HG03175 (cell line): ENCODE data around the gene FSTL5.
"Not testable (repeated sequence)": the region's sequence is repeated elsewhere in the genome, so short reads cannot be mapped to it uniquely, and the experiment has no call there.

Source experiments
- ATAC-seq: cut with Tn5 transposase; IDR thresholded peaks from one replicate; pipeline ENCODE4 v1.9.1; 2021; ENCODE audit warnings: mild to moderate bottlenecking, moderate library complexity; ENCODE audit not compliant: unreplicated experiment

Gene FSTL5

GRCh38 chr4:162163892-162164759 is at the start of gene FSTL5:
Gene FSTL5, minus strand, starts transcription at chr4:162164000. Its CDS starts 52,604 bp downstream, at chr4:162111396.
- ATAC-seq = peak; percentile 91

DNA sequence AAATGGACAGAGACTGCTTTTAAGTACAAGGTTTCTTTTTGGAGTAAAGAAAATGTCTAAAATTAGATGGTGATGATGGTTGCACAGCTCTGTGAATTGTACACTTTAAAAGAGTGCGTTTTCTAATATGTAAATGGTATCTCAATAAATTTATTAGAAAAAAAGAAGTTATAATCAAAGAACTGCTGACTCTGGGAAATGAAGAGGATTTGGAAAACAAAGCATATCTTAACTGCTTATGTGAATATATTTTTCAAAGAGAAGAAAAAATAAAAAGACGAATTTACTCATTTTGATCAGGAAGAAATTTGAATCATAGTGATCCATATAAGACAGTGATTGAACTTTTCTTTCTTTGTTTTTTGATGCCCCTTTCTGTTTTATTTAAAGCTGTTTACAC is 45.9 kb upstream of the FSTL5 start:
- ATAC-seq = no peak

- ATAC-seq = not testable (repeated sequence)
These were observed 39.7 kb upstream of the FSTL5 start for GRCh38 chr4:162203478-162203877.

GRCh38 chr4:162201673-162202072 is 37.9 kb upstream of the FSTL5 start:
- no peak for ATAC-seq

DNA sequence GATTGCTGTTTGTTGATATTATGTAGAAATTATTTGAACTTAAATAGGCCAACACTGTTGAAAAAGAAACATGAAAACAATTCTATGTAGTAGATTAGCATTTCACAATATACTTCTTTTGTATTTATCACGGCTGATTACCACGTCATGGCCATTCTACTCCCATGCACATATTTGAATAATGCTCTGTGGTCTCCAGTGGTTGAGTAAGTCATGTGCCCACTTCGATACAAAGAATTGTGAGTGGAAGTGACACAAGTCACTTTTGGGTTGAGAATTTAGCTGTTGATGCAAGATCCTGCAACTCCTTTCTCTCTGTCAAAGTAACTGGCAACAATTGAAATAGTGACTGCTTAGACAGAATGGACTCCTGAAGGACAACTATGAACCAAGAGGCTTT is 6.7 kb upstream of the FSTL5 start:
- no peak for ATAC-seq

DNA sequence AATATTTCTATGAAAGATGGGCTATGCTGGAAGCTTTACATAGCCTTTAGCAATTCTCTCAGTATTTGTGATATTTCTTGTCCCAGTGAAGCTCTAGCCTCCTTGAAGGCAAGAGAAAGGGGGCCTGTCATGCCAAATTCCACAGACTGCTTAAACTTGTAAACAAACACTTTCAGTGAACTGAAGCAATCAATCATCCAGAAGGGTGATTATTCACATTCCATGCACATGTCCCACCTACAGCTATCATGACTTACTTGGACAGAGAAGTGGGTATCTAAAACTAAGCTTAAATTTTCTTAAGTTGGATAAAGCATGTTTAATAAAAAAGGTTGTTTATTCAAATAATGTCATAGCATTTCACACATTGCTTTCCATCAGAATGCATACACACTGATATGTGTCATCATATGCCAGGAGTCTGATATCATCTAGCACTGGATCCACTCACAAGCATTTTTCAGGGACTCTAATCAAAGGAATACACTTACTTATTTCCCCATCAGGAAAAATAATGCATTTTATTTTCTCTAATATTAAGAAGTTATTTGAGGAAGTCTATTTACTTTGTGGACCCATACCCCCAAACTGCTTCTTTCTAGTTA is 1.2 kb upstream of the FSTL5 start:
- no peak for ATAC-seq

DNA sequence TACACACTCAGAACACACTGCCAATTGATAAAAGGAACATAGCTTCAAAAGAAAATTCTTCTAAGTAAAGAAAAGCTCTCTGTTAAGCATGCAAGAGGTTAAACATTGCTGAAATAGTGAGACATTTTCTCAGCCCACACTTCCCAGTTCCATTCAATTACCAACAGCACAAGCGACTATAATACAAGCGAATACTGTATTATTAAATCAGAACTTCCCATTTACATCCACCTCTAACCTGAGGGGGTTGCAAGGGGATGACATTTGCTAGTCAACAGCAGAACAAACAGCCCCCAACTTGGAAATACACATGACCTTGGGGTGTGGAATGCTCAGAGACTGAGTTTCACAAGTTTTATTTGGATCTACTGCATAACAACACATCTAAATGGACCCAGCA is 1.1 kb downstream of the FSTL5 start:
- no peak for ATAC-seq

DNA sequence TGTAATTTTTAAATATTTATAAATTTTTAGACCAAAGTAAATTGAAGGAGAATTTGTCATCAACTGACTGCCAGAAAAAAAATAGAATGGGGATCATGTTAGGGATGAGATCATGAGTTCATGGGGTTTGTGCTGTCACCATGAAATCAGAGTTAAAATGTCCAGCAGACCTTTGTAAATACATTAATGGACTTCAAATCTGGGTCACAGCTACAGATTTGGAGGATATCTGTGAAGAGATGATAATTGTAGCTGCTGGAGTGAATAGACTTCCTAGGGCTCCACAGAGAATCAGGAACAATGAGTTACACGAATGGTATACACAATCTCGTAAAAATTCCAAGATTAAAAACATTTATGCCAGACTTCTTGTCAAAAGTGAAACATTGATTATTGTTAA is 6.6 kb downstream of the FSTL5 start:
- no peak for ATAC-seq

DNA sequence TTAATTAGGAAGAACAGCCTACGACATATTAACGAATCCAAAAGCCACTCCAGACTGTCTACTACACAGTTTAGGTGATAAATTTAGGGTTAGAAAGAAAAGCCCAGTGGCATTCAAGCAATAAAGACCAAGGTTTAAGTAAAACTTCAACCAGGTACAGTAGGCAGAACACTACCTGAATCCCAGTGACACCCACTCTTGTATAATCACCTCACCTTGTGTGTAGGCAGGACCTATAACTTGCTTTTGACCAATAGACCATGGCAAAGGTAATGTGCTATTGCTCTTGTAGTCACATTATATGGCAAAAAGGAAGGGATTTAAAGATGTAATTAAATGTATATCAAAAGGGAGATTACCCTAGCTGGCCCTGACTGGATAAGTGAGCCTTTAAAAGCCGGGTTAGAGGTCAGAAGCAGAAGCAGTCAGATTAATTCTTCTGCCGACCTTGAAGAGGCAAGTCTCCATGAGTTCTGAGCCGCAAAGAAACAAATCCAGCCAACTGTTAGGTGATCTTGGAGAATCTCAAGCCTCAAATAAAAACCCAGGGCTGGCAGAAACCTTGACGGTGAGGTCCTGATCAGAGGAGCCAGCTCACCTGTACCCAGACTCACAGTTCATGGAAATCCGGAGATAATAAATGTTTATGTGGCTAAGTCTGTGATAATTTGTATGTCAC is 8.8 kb downstream of the FSTL5 start:
- ATAC-seq = no peak

GRCh38 chr4:162151850-162152249 is 11.9 kb downstream of the FSTL5 start:
- ATAC-seq = no peak

DNA sequence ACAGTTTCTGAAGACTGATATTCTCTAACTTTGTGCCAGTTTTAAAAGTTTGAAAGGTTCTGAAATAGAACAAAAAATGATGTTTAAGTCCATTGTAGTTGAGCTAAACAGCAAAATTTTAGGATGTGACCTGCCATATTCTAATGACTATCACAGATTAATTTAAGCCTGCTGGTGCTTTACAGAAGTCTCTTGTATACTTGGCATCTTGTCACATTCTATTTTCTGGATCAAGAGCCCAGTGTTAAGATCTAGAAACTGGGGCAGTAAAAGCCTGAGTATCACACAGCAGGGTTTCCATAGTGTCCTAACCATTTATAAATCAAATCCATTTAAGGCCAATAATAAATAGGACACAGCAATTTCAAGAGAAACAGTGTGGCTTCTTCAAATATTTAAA is 12.4 kb downstream of the FSTL5 start:
- ATAC-seq = no peak

DNA sequence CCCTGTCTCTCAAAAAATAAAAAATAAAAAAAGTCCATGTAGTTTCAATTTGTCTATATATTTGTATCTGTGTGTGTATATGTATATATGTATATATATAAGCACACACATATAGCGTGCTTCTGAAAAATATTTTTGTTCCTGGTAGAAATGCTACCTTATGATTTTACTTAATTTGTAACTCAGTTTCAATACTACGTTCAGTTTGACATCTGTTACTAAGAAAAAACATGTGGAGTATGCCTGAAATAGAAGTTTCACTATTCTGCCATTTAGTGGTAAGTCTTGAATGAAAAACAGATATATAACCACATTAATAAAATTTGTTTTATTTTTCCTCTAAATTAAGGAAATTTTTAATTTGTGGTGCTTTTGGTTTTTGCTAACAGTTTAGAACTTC is 14.2 kb downstream of the FSTL5 start:
- ATAC-seq = no peak

DNA sequence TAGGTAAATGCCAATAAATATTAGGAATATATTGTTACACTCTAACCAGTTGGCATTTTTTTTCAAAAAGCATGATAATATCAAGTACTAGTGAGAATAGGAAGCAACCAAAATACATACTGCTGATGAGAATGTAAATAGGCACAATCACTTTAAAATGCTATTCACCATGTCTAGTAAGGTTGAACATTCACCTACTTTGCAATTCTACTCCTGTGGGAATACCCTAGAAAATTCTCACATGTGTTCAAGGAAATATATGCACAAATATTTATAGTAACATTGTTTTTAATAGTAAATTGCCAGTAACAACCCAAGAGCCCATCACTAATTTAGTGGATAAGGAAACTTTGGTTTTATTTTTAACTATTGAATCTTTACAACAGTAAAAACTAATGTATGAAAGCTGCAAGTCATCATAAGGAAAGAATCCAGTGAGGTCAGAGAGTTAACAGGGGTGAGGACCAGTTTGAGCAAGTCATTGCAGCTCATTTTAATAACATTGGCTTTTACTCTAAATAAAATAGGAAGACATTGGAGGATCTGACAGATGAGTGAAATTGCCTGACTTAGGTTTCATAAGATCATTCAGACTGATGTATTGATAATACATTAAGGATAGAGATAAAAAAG is 23.6 kb downstream of the FSTL5 start:
- ATAC-seq = no peak

GRCh38 chr4:162139412-162139811 is 24.4 kb downstream of the FSTL5 start:
- no peak for ATAC-seq

GRCh38 chr4:162131256-162131655 is 32.5 kb downstream of the FSTL5 start:
- ATAC-seq = no peak

GRCh38 chr4:162126729-162127128 is 37.1 kb downstream of the FSTL5 start:
- no peak for ATAC-seq

- ATAC-seq = no peak
These were observed 46.7 kb downstream of the FSTL5 start for GRCh38 chr4:162117051-162117450.

DNA sequence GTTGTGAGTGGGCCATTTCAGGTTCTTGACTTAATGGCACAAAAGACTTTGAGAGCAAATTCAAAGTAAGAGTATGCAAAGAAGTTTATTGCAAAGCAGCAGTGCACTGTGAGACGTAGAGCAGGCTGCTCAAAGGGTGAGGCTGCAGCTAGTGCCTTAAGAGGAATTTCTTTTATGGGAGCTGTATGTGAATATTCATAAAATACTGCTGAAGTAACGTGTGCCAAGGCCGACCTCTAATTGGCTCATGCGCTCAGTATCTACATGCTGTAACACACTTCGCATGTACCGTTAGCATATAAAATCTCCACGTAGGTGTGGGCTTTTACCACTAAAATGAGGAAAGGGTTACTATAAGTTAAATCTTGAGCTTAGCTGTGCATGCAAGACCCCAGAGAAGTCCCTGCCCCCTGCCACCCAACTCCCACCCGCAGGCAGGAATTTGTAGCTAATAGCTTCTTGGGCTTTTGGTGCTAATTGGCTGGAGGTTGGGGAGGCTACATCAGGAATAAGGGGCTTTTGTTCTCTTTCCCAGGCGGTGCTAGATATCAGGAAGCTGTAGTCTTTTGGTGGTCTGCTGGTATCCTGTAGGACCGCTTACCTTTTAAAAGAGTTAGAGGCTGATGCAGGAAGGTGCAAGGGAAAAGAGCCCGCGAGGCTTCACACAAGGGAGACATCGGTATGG is 47.6 kb downstream of the FSTL5 start:
- ATAC-seq = no peak

- no peak for ATAC-seq
These were observed 48.5 kb downstream of the FSTL5 start for GRCh38 chr4:162115333-162115732.

DNA sequence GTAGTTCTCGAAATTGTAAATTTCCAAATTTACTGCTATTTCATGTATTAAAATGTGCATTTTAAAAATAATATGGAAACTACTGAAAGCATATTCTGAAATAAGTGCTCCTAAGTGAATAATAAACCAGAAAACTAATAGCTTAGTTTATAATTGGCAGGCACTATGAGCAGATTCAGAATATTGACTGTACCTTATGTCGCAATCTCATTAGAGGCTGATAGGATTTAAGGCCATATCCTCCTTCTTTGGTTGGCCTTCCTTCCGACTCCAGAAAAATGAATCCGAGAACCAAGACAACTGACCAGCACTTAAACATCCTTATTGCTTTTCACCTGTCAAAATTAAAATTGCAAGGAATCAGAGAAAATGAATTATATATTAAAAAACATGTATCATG is 52.7 kb downstream of the FSTL5 start:
- ATAC-seq = no peak
